ENCODE results near the gene ARID1B.

- TF ChIP-seq CTCF (IDR thresholded peaks at IDR 0.05 in 8 of 11, conservative IDR thresholded peaks at IDR 0.05 in 3 of 11) (no peak), POLR2AphosphoS5 (IDR thresholded peaks at IDR 0.05) (no peak)
Observed at GRCh38 chr6:157158456-157158855, 381.3 kb downstream of the ARID1B start.
